GM19099 (cell line): ENCODE data around the gene ABCA2.
A peak's percentile ranks its signal among the peaks of the same experiment; 100 is the strongest.

Source experiments
- POLR2A ChIP-seq: IDR thresholded peaks from 3 replicates; pipeline ENCODE4 v1.6.1; 2011; ENCODE audit warnings: low read depth; ENCODE audit not compliant: insufficient read length; ENCODE audit errors: extremely low read depth

Gene ABCA2

DNA sequence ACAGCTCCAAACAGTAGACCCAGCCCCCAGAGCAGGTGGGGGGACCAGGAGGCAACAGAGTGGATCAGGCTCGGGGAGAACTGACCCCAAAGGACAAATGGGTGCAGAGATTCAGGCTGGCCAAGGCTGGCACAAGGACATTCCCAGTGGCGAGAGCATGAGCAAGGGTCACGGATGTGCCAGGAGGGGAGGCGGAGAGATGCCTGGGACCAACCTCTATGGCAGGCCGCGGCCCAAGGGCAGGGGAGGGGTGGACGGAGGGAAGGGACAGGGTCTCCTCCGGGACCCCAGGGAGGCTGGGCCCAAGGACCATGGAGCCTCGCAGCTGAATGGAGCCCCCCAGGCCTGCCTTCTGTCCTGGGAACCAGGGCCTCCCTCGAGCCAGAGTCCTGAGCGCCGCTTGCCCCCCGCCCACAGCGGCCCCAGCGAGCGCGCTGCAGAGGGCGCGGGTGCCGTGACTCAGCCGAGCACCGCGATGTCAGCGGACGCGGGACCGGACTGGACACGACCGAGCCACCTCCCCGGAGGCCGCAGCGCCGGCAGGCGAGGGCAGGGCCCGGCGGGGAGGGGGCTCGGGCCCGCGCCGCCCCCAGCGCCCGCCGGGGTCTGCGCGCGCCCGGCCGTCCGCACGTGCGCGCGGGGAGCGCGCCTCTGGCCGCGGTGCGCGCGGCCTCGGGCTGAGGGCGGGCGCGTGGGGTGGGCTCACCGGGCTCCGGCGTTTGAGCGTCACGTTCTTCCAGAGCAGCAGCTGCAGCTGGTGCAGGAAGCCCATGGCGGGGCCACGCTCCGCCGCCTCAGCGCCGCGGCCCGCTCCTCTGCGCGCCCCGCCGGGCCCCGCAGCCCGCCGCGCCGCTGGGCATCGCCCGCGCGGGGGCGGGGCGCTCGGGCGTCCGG is at the start of gene ABCA2:
Gene ABCA2 (minus strand): TSS at position 869 of the 894 bp plus-strand sequence. CDS start 97 bp downstream, at position 772.
- TF ChIP-seq POLR2A, result no peak

- peak; percentile 59 for TF ChIP-seq POLR2A
Observed at GRCh38 chr9:137077010-137077747, 49.1 kb upstream of the ABCA2 start, which contains the start of gene UAP1L1. Gene UAP1L1 (plus strand): TSS chr9:137077517. CDS start chr9:137077533, 16 bp downstream.

GRCh38 chr9:137076636-137077009 is 48.6 kb upstream of the ABCA2 start:
- no peak for TF ChIP-seq POLR2A

GRCh38 chr9:137075275-137075775 is 47.3 kb upstream of the ABCA2 start:
- no peak for TF ChIP-seq POLR2A

- no peak for TF ChIP-seq POLR2A
Observed at GRCh38 chr9:137074657-137075274, 46.7 kb upstream of the ABCA2 start.

DNA sequence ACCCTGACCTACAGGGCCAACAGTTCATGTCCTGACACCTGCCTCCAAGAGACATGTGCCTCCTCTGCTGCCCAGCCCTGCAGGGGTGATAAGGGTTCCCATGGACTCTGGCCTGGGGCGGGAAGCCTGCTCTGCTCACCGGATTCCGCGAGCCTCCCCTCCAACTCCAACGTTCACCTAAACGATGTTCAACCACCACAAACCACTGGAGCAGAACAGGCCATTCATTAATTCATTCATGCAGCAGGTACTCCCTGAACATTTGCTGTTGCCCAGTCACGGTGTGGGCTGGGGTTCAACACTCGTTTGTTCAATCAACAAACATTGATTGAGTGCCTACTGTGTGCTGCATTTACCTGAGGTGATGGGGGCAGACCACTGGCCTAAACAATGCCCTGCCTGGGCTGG is 46.0 kb upstream of the ABCA2 start:
- no peak for TF ChIP-seq POLR2A

DNA sequence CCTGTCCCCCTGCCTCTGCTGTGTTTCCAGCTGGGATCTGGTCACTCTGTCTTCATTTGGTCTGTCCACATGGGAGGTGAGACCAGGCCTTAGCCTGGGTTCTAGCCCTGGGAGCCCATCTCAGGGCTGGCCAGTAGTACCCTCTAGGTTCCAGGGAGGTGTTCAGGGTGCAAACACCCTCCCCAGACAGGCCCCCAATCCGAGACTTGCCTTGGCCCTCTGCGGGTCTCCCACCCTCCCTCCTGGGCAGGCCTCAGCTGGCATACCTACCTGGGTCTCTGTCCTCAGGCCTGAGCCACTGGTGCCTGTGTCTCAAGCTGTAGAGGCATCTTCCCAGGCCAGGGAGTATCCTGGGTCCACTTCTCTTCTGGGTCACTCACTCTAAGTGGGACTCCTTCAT is 43.2 kb upstream of the ABCA2 start:
- no peak for TF ChIP-seq POLR2A

DNA sequence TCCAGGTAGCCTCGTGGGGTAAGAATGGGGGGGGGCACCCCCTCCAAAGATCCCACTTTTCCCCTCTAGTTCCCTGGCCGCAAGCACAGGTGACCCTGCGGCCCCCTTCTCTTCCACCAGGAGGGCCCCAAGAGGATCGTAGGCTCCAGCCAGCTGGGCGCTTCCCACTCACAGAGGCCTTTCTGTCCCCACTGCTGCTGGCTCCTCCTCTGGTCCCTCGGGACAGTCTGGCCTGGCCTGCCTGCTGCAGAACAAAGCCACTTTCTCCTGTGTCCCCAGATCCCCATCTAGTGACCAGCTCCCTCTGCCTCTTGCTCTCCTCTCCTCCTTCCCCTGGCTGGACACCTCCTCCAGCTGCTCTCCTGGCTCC is 42.9 kb upstream of the ABCA2 start:
- no peak for TF ChIP-seq POLR2A

DNA sequence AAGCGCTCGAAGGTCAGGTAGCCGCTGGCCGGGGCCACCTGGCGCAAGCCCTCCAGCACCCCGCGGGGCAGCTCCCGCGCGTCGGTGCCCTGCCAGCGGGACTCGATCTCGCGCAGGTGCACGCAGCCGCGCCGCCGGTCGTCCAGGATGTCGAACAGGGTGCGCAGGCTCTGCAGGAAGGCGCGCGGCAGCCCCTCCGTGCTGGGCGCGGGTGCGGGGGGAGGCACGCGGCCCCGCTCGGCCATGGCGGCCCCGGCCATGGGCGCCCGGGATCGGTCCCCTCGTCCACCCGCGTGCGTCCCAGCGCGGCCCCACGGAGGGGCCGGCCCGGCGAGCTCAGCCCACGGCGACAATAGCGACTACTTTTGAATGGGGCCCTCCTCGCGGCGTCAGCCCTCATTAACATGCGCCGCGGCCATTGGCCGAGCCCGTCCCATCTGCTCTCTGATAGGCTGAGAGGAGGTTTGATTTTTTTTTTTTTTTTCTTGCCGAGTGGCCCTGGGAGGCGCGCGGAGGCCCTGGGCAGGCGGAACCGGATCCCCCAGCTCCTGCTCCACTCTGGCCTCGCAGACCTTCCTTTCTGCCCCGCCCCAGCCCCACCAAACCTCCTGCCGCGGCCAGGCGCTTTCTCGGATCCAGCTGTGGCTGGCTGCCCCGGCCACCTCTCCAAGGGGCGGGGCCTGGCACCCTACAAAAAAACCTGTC is 42.3 kb upstream of the ABCA2 start, which contains the start of gene SAPCD2:
Gene SAPCD2 (minus strand): TSS at position 357 of the 705 bp plus-strand sequence. CDS start 97 bp downstream, at position 260.
- TF ChIP-seq POLR2A, result peak; percentile 73

GRCh38 chr9:137069508-137070091 is 41.6 kb upstream of the ABCA2 start:
- no peak for TF ChIP-seq POLR2A

DNA sequence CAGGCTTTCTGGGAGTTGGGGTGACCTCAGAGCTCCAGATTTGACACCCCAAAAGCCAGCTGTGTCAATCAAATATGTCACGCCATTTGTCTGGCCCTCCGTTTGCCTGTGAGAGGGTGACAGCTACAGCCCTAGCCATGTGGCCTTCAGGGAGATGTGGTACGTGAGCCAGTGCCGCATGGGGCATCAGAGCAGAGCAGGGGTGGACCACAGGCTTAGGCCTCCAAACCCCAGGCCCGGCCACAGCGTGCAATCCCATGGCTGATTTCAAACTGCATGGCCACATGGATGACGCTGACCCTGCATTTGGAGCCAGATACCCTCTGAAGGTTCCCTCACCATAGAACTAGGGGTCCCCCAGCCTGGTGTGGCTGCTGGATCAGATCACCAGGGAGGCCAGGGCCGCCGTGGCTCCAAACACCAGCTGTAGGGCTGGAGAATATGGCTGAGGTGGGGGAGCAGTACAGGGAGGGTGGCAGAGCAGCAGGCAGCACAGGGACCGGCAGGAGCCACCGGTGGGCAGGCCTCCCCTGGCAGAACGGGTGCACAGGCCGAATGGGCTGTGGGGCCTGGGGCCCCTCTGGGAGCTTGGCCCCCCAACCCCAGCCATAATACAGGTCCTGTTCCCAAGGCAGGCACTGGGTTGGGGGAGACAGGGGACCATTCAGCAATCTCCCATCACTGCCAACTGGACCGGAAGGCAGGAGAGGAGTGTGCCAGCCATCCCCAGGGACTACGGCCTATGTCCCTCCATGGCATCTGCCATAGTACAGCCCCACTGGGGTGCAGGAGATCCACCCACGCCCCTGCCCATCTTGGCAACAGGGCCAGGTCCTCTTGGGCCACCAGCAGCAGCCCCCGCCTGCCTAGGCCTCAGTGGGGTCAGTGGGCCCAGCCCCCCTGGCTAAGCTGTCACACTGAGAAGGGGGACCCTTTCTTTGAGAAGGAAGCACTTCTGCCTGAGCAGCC is 40.8 kb upstream of the ABCA2 start:
- no peak for TF ChIP-seq POLR2A

- no peak for TF ChIP-seq POLR2A
Observed at GRCh38 chr9:137067860-137068538, 40.0 kb upstream of the ABCA2 start.
